ENCODE results near the gene TTLL6. TPM values are rescaled to one million over a fixed set of nuclear protein-coding genes. Genes with fewer than 3 reads are reported as not detected.
"Not testable (repeated sequence)": the region's sequence is repeated elsewhere in the genome, so short reads cannot be mapped to it uniquely, and the experiment has no call there.

The TTLL6 gene
- total RNA-seq, 1 donor from 2014 or later = 0.68 TPM

- peak; percentile 85 for DNase-seq (ENCODE audit: low spot score)
These were observed 92.6 kb downstream of the TTLL6 start for GRCh38 chr17:48724251-48725003.

GRCh38 chr17:48723423-48724250 is 93.4 kb downstream of the TTLL6 start:
- no peak for DNase-seq (ENCODE audit: low spot score)

- no peak for DNase-seq (ENCODE audit: low spot score)
These were observed 94.1 kb downstream of the TTLL6 start, which contains the start of gene PRAC2 for GRCh38 chr17:48722915-48723422. Gene PRAC2, plus strand, starts transcription at chr17:48723185. Its CDS starts 1,226 bp downstream, at chr17:48724411.

GRCh38 chr17:48722201-48722907 is 94.7 kb downstream of the TTLL6 start, which contains the start of gene PRAC1:
Gene PRAC1, minus strand, starts transcription at chr17:48722518. Its CDS starts 126 bp downstream, at chr17:48722392.
- no peak for DNase-seq (ENCODE audit: low spot score)

- no peak for DNase-seq (ENCODE audit: low spot score)
These were observed 96.0 kb downstream of the TTLL6 start for GRCh38 chr17:48721009-48721402.

- DNase-seq (ENCODE audit: low spot score) = no peak
These were observed 96.6 kb downstream of the TTLL6 start for GRCh38 chr17:48720266-48721008.

GRCh38 chr17:48719642-48720265 is 97.3 kb downstream of the TTLL6 start:
- no peak for DNase-seq (ENCODE audit: low spot score)

GRCh38 chr17:48718761-48719641 is 98.0 kb downstream of the TTLL6 start:
- DNase-seq (ENCODE audit: low spot score) = no peak

GRCh38 chr17:48718227-48718760 is 98.7 kb downstream of the TTLL6 start:
- no peak for DNase-seq (ENCODE audit: low spot score)

GRCh38 chr17:48717367-48718226 is 99.4 kb downstream of the TTLL6 start:
- no peak for DNase-seq (ENCODE audit: low spot score)

- DNase-seq (ENCODE audit: low spot score) = not testable (repeated sequence)
These were observed 100.5 kb downstream of the TTLL6 start for GRCh38 chr17:48716549-48716948.

GRCh38 chr17:48715496-48716399 is 101.3 kb downstream of the TTLL6 start:
- DNase-seq (ENCODE audit: low spot score) = no peak

Other genes with a start within 250 kb of the TTLL6 start
- gene HOXB4, start 238.9 kb downstream of the TTLL6 start, total RNA-seq = 28.7 TPM
- gene HOXB3, start 227.0 kb downstream of the TTLL6 start, total RNA-seq = 179 TPM
- 30.1 TPM for gene HOXB5, start 223.4 kb downstream of the TTLL6 start, total RNA-seq
- gene HOXB6, start 212.2 kb downstream of the TTLL6 start, total RNA-seq = 111 TPM
- gene HOXB7, start 206.2 kb downstream of the TTLL6 start, total RNA-seq = 28.9 TPM
- gene HOXB8, start 201.9 kb downstream of the TTLL6 start, total RNA-seq = 56.2 TPM
- 33.2 TPM for gene HOXB9, start 190.9 kb downstream of the TTLL6 start, total RNA-seq
- gene PRAC1, start 94.7 kb downstream of the TTLL6 start, total RNA-seq = not detected
- gene PRAC2, start 94.0 kb downstream of the TTLL6 start, total RNA-seq = not detected
- not detected for gene HOXB13, start 88.5 kb downstream of the TTLL6 start, total RNA-seq
- gene CALCOCO2, start 13.8 kb upstream of the TTLL6 start, total RNA-seq = 221 TPM
- 109 TPM for gene ATP5MC1, start 75.6 kb upstream of the TTLL6 start, total RNA-seq
- gene UBE2Z, start 91.2 kb upstream of the TTLL6 start, total RNA-seq = 81.9 TPM
- gene SNF8, start 127.6 kb upstream of the TTLL6 start, total RNA-seq = 76.0 TPM
- not detected for gene GIP, start 151.4 kb upstream of the TTLL6 start, total RNA-seq
- not detected for gene IGF2BP1, start 180.2 kb upstream of the TTLL6 start, total RNA-seq